B cell (primary cell): ENCODE data around the gene USP6NL. TPM values are rescaled to one million over a fixed set of nuclear protein-coding genes. Genes with fewer than 3 reads are reported as not detected.

Experiments
- ATAC-seq: fragments of 200-7000 bp; cut with Tn5 transposase; one replicate; pipeline ENCODE4 v1.10.0; 2021; ENCODE audit warnings: low read depth, mild to moderate bottlenecking, moderate number of reproducible peaks, moderate library complexity
- CTCF ChIA-PET: fragments of 350-600 bp; sonication (Branson Sonifier 250); formaldehyde crosslinking; loops from one replicate; lab custom pipeline; 2021; ENCODE audit warnings: antibody characterized with exemption, inconsistent platforms; lab: Charles Lee
- POLR2A ChIA-PET: fragments of 350-600 bp; sonication (Branson Sonifier 250); formaldehyde crosslinking; loops from one replicate; lab custom pipeline; 2021; ENCODE audit warnings: antibody characterized with exemption; lab: Charles Lee
- DNase-seq: peaks from one replicate; pipeline ENCODE4 v3.0.0; 2013
- H2AFZ ChIP-seq: 2 replicates; pipeline ENCODE4 v1.6.1; 2012; ENCODE audit warnings: mild to moderate bottlenecking, low read depth, low read length; ENCODE audit not compliant: insufficient read depth, poor library complexity, severe bottlenecking
- H3K27ac ChIP-seq, 2 donors: 1 replicate in 1 of 2; 2 replicates in 1 of 2; pipeline ENCODE4 v1.5.1; 2012 to 2013; ENCODE audit warnings: low read length in 2 of 2, mild to moderate bottlenecking in 2 of 2, moderate library complexity in 1 of 2
- H3K27me3 ChIP-seq, 4 experiments: fragments of 200-600 bp in 1 of 4; sonication (generic) in 1 of 4; replicated peaks in 1 of 4; 1 replicate in 2 of 4; 2 replicates in 2 of 4; pipeline versions ENCODE4 v1.6.1 to v1.7.0; 2013 to 2016; ENCODE audit warnings: low read length in 3 of 4, mild to moderate bottlenecking in 2 of 4, mixed read lengths in 1 of 4, moderate library complexity in 1 of 4; ENCODE audit not compliant: insufficient read depth in 4 of 4, control insufficient read depth in 3 of 4; ENCODE audit errors: control extremely low read depth in 1 of 4
- H3K36me3 ChIP-seq, 2 experiments: replicated peaks in 1 of 2; 1 replicate in 1 of 2; 2 replicates in 1 of 2; pipeline versions ENCODE4 v1.6.1 to v1.7.1; 2013; ENCODE audit warnings: low read length in 1 of 2; ENCODE audit not compliant: insufficient read depth in 2 of 2, control insufficient read depth in 1 of 2; ENCODE audit errors: control extremely low read depth in 1 of 2, extremely low read depth in 1 of 2
- H3K4me1 ChIP-seq, 2 donors: fragments of 200-600 bp in 1 of 2; sonication (generic) in 1 of 2; 1 replicate in 1 of 2; 2 replicates in 1 of 2; pipeline versions ENCODE4 v1.5.1 to v1.6.1; 2013 to 2017; ENCODE audit warnings: low read length in 2 of 2; ENCODE audit not compliant: control insufficient read depth in 2 of 2, insufficient read depth in 2 of 2
- H3K4me2 ChIP-seq: replicated peaks from 2 replicates; pipeline ENCODE3; 2012; ENCODE audit warnings: mild to moderate bottlenecking, low read depth, low read length; ENCODE audit not compliant: poor library complexity, severe bottlenecking
- H3K4me3 ChIP-seq, 5 experiments: fragments of 200-600 bp in 1 of 5; sonication (generic) in 1 of 5; 1 replicate in 3 of 5; 2 replicates in 2 of 5; pipeline versions ENCODE4 v1.5.1 to v1.7.0; 2011 to 2016; ENCODE audit warnings: low read length in 4 of 5, mild to moderate bottlenecking in 4 of 5, low read depth in 2 of 5, control low read depth in 1 of 5, moderate library complexity in 1 of 5; ENCODE audit not compliant: insufficient read depth in 1 of 5; ENCODE audit errors: control extremely low read depth in 1 of 5, extremely low read depth in 1 of 5
- H3K79me2 ChIP-seq: fragments of 200-600 bp; sonication (generic); one replicate; pipeline ENCODE4 v1.6.0; 2016; ENCODE audit warnings: low read length; ENCODE audit not compliant: control insufficient read depth, insufficient read depth
- H3K9ac ChIP-seq: fragments of 200-600 bp; sonication (generic); 2 replicates; pipeline ENCODE4 v1.6.1; 2017; ENCODE audit warnings: mild to moderate bottlenecking, low read length, moderate library complexity
- H3K9me3 ChIP-seq, 3 donors: one replicate each; pipeline versions ENCODE4 v1.6.1 to v1.7.1; 2013; ENCODE audit warnings: low read length in 2 of 3; ENCODE audit not compliant: control insufficient read depth in 2 of 3, insufficient read depth in 1 of 3; ENCODE audit errors: control extremely low read depth in 1 of 3
- H4K20me1 ChIP-seq: 2 replicates; pipeline ENCODE4 v1.6.0; 2012; ENCODE audit warnings: mild to moderate bottlenecking, low read length; ENCODE audit not compliant: insufficient read depth, control insufficient read depth, poor library complexity, severe bottlenecking
- H3K27ac Mint-ChIP-seq: one replicate; pipeline ENCODE4 v1.8.0; 2021; ENCODE audit warnings: mixed read lengths
- H3K27me3 Mint-ChIP-seq: one replicate; pipeline ENCODE4 v1.8.0; 2021; ENCODE audit warnings: mixed read lengths
- H3K4me1 Mint-ChIP-seq: one replicate; pipeline ENCODE4 v1.8.0; 2021; ENCODE audit warnings: mixed read lengths
- H3K4me3 Mint-ChIP-seq: one replicate; pipeline ENCODE4 v1.8.0; 2021; ENCODE audit warnings: mixed read lengths
- H3K9me3 Mint-ChIP-seq: one replicate; pipeline ENCODE4 v1.8.0; 2022; ENCODE audit warnings: mixed read lengths; ENCODE audit not compliant: insufficient read depth
- EZH2 ChIP-seq: IDR thresholded peaks from 2 replicates; pipeline ENCODE4 v1.6.1; 2012; ENCODE audit warnings: borderline replicate concordance, low read depth, mild to moderate bottlenecking, moderate library complexity, low read length; ENCODE audit not compliant: insufficient read depth, poor library complexity, severe bottlenecking
- WGBS: methylation state at CpG from one replicate; pipeline ENCODE4 v1.1.5; 2013; ENCODE audit warnings: missing lambda C conversion rate; ENCODE audit not compliant: insufficient coverage; 5-methylcytosine and 5-hydroxymethylcytosine counted together
- intact Hi-C: fragments of 100-400 bp; cut with micrococcal nuclease; formaldehyde crosslinking; loops from one replicate; pipeline ENCODE4 v1.10.0; 2022
- polyA plus RNA-seq: library from polyadenylated mRNA; depleted of rRNA; stranded (reverse); fragments of >200 nt; gene quantifications from 2 replicates; pipeline ENCODE4 v1.2.3, GENCODE V29; 2012
- total RNA-seq, 2 donors: library from RNA; stranded (reverse); fragments of 120-200 nt in 1 of 2; gene quantifications; 1 replicate in 1 of 2; 2 replicates in 1 of 2; pipeline versions ENCODE4 v1.2.3 to v1.2.4, GENCODE V29; 2013 to 2022
- TF ChIP-seq, protein P1 (sequence below): fragments of 200-600 bp; IDR thresholded peaks from one replicate; pipeline ENCODE4 v1.8.0; 2022; ENCODE audit warnings: antibody characterized with exemption, mild to moderate bottlenecking

Gene USP6NL
- total and polyA plus RNA-seq, 2 donors (not counting 1 experiment from before 2014, with no cell fraction given): 27.0 to 61.5 TPM

DNA sequence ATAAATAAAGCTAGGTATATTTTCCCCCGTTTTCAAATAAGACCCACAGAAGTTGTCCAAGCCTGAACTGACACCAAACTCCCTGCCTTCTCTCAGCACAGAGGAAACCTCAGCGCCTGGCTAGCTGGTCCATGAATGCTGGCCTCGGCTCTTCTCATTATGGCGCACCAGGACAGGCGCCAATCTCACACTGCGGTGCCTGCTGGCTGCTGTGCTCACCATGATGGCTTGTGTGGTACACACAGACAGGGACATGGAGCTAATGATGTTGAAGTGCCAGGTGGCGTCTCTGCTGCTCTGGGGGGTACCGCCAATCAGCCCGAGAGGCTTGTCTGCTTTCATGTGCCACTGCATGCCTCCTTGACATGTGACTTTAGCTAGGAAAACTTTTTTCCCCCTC, 43.2 kb upstream of the USP6NL start:
- Mint-ChIP-seq H3K4me3 (no peak overlapping the region), H3K27me3 (no peaks in the 10 kb centered on the region), H3K9me3 (no peaks in the 10 kb centered on the region), H3K4me1 (peaks cover 2% of the 10 kb centered on the region), H3K27ac (no peak overlapping the region)
- ATAC-seq (no peak), DNase-seq (no peak)
- H3K27me3 ChIP-seq: no peaks in the 10 kb centered on the region
- 98% methylated on average over 6 of the region's 9 CpGs for WGBS
- H3K79me2 ChIP-seq: no peaks in the 10 kb centered on the region
- no peak overlapping the region for H3K4me2 ChIP-seq
- no peaks in the 10 kb centered on the region for H3K9me3 ChIP-seq
- intact Hi-C loops: no loop called here
- no peak overlapping the region for H2AFZ ChIP-seq
- TF ChIP-seq, protein P1, sequence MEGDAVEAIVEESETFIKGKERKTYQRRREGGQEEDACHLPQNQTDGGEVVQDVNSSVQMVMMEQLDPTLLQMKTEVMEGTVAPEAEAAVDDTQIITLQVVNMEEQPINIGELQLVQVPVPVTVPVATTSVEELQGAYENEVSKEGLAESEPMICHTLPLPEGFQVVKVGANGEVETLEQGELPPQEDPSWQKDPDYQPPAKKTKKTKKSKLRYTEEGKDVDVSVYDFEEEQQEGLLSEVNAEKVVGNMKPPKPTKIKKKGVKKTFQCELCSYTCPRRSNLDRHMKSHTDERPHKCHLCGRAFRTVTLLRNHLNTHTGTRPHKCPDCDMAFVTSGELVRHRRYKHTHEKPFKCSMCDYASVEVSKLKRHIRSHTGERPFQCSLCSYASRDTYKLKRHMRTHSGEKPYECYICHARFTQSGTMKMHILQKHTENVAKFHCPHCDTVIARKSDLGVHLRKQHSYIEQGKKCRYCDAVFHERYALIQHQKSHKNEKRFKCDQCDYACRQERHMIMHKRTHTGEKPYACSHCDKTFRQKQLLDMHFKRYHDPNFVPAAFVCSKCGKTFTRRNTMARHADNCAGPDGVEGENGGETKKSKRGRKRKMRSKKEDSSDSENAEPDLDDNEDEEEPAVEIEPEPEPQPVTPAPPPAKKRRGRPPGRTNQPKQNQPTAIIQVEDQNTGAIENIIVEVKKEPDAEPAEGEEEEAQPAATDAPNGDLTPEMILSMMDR: no peak
- TF ChIP-seq EZH2: no peak
- H3K4me1 ChIP-seq: no peaks in the 10 kb centered on the region
- no peaks in the 10 kb centered on the region for H4K20me1 ChIP-seq
- ChIA-PET CTCF (interaction anchor here (0.8 to 1.0 kb wide), 2 partner anchors 18 to 128 kb away, joined by 3 to 4 read pairs; no protein-coding TSS in a partner anchor), POLR2A (interaction anchor here (1.3 to 1.5 kb wide), 2 partner anchors 27 to 31 kb away, joined by 3 to 7 read pairs; no protein-coding TSS in a partner anchor)
- H3K4me3 ChIP-seq: no peak overlapping the region
- H3K36me3 ChIP-seq: no peaks in the 10 kb centered on the region
- no peak overlapping the region for H3K27ac ChIP-seq
- H3K9ac ChIP-seq: no peak overlapping the region

DNA sequence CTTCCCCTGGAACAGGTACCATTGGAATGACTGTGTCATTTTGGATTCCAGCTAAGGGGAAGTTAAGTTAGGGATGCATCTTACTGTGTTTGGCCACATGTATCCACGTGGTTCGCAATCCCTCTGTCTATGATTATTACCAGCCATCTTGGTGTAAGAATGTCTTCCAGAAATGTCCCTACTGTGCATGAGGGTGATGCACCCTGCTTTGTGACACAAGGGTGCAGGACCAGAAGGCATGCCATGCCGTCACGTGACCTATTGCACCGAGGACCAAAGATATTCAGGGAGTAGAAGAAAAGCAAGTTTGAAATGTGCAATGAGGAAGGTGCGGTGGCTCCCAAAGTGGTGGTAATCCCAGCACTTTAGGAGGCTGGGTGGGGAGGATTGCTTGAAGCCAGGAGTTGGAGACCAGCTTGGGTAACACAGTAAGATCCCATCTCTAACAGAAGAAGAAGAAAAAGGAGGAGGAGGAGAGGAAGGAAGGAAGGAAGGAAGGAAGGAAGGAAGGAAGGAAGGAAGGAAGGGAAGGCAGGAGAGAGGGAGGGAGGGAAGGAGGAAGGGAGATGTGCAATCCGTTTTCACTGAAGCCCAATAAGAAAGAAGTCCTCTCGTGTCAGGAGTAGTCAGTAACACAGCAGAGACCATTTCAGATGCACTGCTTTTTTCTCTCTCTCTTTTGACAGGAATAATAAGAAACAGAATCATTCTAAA, 42.5 kb upstream of the USP6NL start:
- Histone ChIP-seq H3K27me3 (no peaks in the 10 kb centered on the region), H3K9ac (no peak overlapping the region), H3K27ac (no peak overlapping the region), H3K4me2 (no peak overlapping the region), H3K4me3 (no peak overlapping the region), H3K79me2 (no peaks in the 10 kb centered on the region), H2AFZ (no peak overlapping the region), H4K20me1 (no peaks in the 10 kb centered on the region), H3K4me1 (no peaks in the 10 kb centered on the region), H3K9me3 (no peaks in the 10 kb centered on the region), H3K36me3 (no peaks in the 10 kb centered on the region)
- H3K27ac Mint-ChIP-seq: no peak overlapping the region
- ATAC-seq (no peak), DNase-seq (no peak)
- TF ChIP-seq EZH2: no peak
- TF ChIP-seq, protein P1: no peak
- 87% methylated on average over 6 of the region's 8 CpGs for WGBS
- no peaks in the 10 kb centered on the region for H3K27me3 Mint-ChIP-seq
- intact Hi-C loops: no loop called here
- CTCF ChIA-PET: interaction anchor here (1.0 kb wide), 1 partner anchor 17 kb away, joined by 3 read pairs; no protein-coding TSS in a partner anchor
- peaks cover 3% of the 10 kb centered on the region for H3K4me1 Mint-ChIP-seq
- no peaks in the 10 kb centered on the region for H3K9me3 Mint-ChIP-seq
- POLR2A ChIA-PET: no interaction called here
- no peak overlapping the region for H3K4me3 Mint-ChIP-seq
